Large intestine (tissue), 3 donors: ENCODE results near the gene LGR6. TPM values are rescaled to one million over a fixed set of nuclear protein-coding genes. Genes with fewer than 3 reads are reported as not detected.
A peak's percentile ranks its signal among the peaks of the same experiment; 100 is the strongest.

Experiments used
- DNase-seq, 2 donors: peaks; one replicate each; pipeline versions ENCODE4 v3.0.0 to v3.0.0-alpha.2; 2013
- H3K27ac ChIP-seq: one replicate; pipeline ENCODE4 v1.5.1; 2013; ENCODE audit warnings: low read length
- H3K27me3 ChIP-seq: 2 replicates; pipeline ENCODE4 v1.6.1; 2013; ENCODE audit warnings: low read length; ENCODE audit not compliant: control insufficient read depth, insufficient read depth
- H3K36me3 ChIP-seq: 2 replicates; pipeline ENCODE4 v1.6.1; 2013; ENCODE audit warnings: low read length; ENCODE audit not compliant: control insufficient read depth, insufficient read depth
- H3K4me1 ChIP-seq: one replicate; pipeline ENCODE4 v1.6.1; 2013; ENCODE audit warnings: low read length; ENCODE audit not compliant: control insufficient read depth, insufficient read depth
- H3K4me3 ChIP-seq: one replicate; pipeline ENCODE4 v1.5.1; 2013; ENCODE audit warnings: low read length
- H3K9me3 ChIP-seq: one replicate; pipeline ENCODE4 v1.6.1; 2013; ENCODE audit warnings: mild to moderate bottlenecking, low read depth, low read length, moderate library complexity; ENCODE audit not compliant: control insufficient read depth
- WGBS: methylation state at CpG from one replicate; pipeline ENCODE4 v1.1.5; 2013; ENCODE audit warnings: low lambda C conversion rate; ENCODE audit not compliant: insufficient coverage; 5-methylcytosine and 5-hydroxymethylcytosine counted together
- polyA plus RNA-seq: library from polyadenylated mRNA; unstranded; fragments of 120-200 nt; gene quantifications from one replicate; pipeline ENCODE4 v1.2.1, GENCODE V29; 2013

LGR6 gene
- polyA plus RNA-seq, 1 donor = 0.36 TPM

GRCh38 chr1:202202500-202203168 lies 9.0 kb downstream of the LGR6 start:
- Histone ChIP-seq H3K9me3 (peaks cover 5% of the 10 kb centered on the region), H3K4me3 (no peak overlapping the region), H3K27ac (no peak overlapping the region), H3K36me3 (no peaks in the 10 kb centered on the region), H3K4me1 (peaks cover 5% of the 10 kb centered on the region), H3K27me3 (no peaks in the 10 kb centered on the region)
- no peak for DNase-seq
- no CpG with 5 or more reads among the region's 7 CpGs for WGBS

- Histone ChIP-seq H3K27me3 (peaks cover 2% of the 10 kb centered on the region), H3K27ac (no peak overlapping the region), H3K9me3 (peaks cover 5% of the 10 kb centered on the region), H3K36me3 (no peaks in the 10 kb centered on the region), H3K4me1 (peaks cover 5% of the 10 kb centered on the region), H3K4me3 (no peak overlapping the region)
- DNase-seq = peak in 1 of 2 donors; percentile 28
- no CpG with 5 or more reads among the region's 13 CpGs for WGBS
Observed at GRCh38 chr1:202203238-202204039, 9.8 kb downstream of the LGR6 start.

- DNase-seq = no peak
- no peak overlapping the region for H3K4me3 ChIP-seq
- H3K27me3 ChIP-seq = peaks cover 3% of the 10 kb centered on the region
- H3K27ac ChIP-seq = no peak overlapping the region
- H3K4me1 ChIP-seq = peaks cover 5% of the 10 kb centered on the region
- H3K9me3 ChIP-seq = peaks cover 5% of the 10 kb centered on the region
- no peaks in the 10 kb centered on the region for H3K36me3 ChIP-seq
- no CpG with 5 or more reads among the region's 1 CpG for WGBS
Observed at GRCh38 chr1:202204065-202204464, 10.5 kb downstream of the LGR6 start.

GRCh38 chr1:202205523-202206190 lies 12.1 kb downstream of the LGR6 start:
- Histone ChIP-seq H3K36me3 (no peaks in the 10 kb centered on the region), H3K27me3 (peaks cover 7% of the 10 kb centered on the region), H3K4me1 (no peaks in the 10 kb centered on the region), H3K9me3 (peaks cover 5% of the 10 kb centered on the region), H3K4me3 (no peak overlapping the region), H3K27ac (no peak overlapping the region)
- WGBS = 86% methylated on average over 2 of the region's 5 CpGs
- no peak for DNase-seq

GRCh38 chr1:202207292-202207691 lies 13.7 kb downstream of the LGR6 start:
- Histone ChIP-seq H3K9me3 (peaks cover 5% of the 10 kb centered on the region), H3K4me3 (no peak overlapping the region), H3K36me3 (no peaks in the 10 kb centered on the region), H3K27ac (no peak overlapping the region), H3K27me3 (peaks cover 11% of the 10 kb centered on the region), H3K4me1 (no peaks in the 10 kb centered on the region)
- no peak for DNase-seq
- WGBS = no CpG with 5 or more reads among the region's 1 CpG

- Histone ChIP-seq H3K4me3 (no peak overlapping the region), H3K27me3 (peaks cover 22% of the 10 kb centered on the region), H3K4me1 (no peaks in the 10 kb centered on the region), H3K27ac (no peak overlapping the region), H3K9me3 (peaks cover 5% of the 10 kb centered on the region), H3K36me3 (no peaks in the 10 kb centered on the region)
- DNase-seq = no peak
- no CpG with 5 or more reads among the region's 11 CpGs for WGBS
Observed at GRCh38 chr1:202208351-202208857, 14.8 kb downstream of the LGR6 start.

- no CpG with 5 or more reads among the region's 6 CpGs for WGBS
Observed at GRCh38 chr1:202210385-202210784, 16.8 kb downstream of the LGR6 start.

GRCh38 chr1:202210969-202211368 lies 17.4 kb downstream of the LGR6 start:
- H3K4me1 ChIP-seq = no peaks in the 10 kb centered on the region
- no peaks in the 10 kb centered on the region for H3K36me3 ChIP-seq
- no CpG with 5 or more reads among the region's 1 CpG for WGBS
- H3K27me3 ChIP-seq = peaks cover 47% of the 10 kb centered on the region
- no peak overlapping the region for H3K27ac ChIP-seq
- H3K4me3 ChIP-seq = no peak overlapping the region
- DNase-seq = no peak
- peaks cover 3% of the 10 kb centered on the region for H3K9me3 ChIP-seq

More at GRCh38 chr1:202210385-202210784, 16.8 kb downstream of the LGR6 start:
- Histone ChIP-seq H3K36me3 (no peaks in the 10 kb centered on the region), H3K4me3 (no peak overlapping the region), H3K4me1 (no peaks in the 10 kb centered on the region), H3K9me3 (peaks cover 7% of the 10 kb centered on the region), H3K27ac (no peak overlapping the region), H3K27me3 (peaks cover 42% of the 10 kb centered on the region)
- DNase-seq = no peak

- H3K4me1 ChIP-seq = no peaks in the 10 kb centered on the region
- peaks cover 3% of the 10 kb centered on the region for H3K9me3 ChIP-seq
- no peak overlapping the region for H3K27ac ChIP-seq
- H3K36me3 ChIP-seq = no peaks in the 10 kb centered on the region
- peaks cover 64% of the 10 kb centered on the region for H3K27me3 ChIP-seq
- H3K4me3 ChIP-seq = no peak overlapping the region
- WGBS = no CpG with 5 or more reads among the region's 1 CpG
- DNase-seq = no peak
Observed at GRCh38 chr1:202212787-202213186, 19.2 kb downstream of the LGR6 start.

- Histone ChIP-seq H3K27me3 (peaks cover 63% of the 10 kb centered on the region), H3K27ac (no peak overlapping the region), H3K9me3 (peaks cover 3% of the 10 kb centered on the region), H3K36me3 (no peaks in the 10 kb centered on the region), H3K4me3 (peak overlapping the region; percentile 30), H3K4me1 (no peaks in the 10 kb centered on the region)
- peak in 1 of 2 donors; percentile 16 for DNase-seq
- no CpG with 5 or more reads among the region's 8 CpGs for WGBS
Observed at GRCh38 chr1:202213361-202214088, 19.9 kb downstream of the LGR6 start.
